WTC11 (cell line): ENCODE results near the gene IGFL4. TPM values are rescaled to one million over a fixed set of nuclear protein-coding genes. Genes with fewer than 3 reads are reported as not detected.

ENCODE experiments used
- ATAC-seq: fragments of 200-7000 bp; cut with Tn5 transposase; 2 replicates; pipeline ENCODE4 v1.10.0; 2021; ENCODE audit warnings: mild to moderate bottlenecking, moderate library complexity
- CTCF ChIA-PET: fragments of 300-600 bp; sonication (Branson Sonifier 250); formaldehyde crosslinking; loops from one replicate; lab custom pipeline; 2021; ENCODE audit warnings: antibody characterized with exemption; lab: Charles Lee
- POLR2A ChIA-PET: fragments of 350-600 bp; sonication (Branson Sonifier 250); formaldehyde crosslinking; loops from one replicate; lab custom pipeline; 2021; ENCODE audit warnings: antibody characterized with exemption; lab: Charles Lee
- DNase-seq: peaks from one replicate; pipeline ENCODE4 v3.0.0; 2021; ENCODE audit warnings: low spot score
- H3K27ac Mint-ChIP-seq: 2 replicates; pipeline ENCODE4 v1.8.0; 2021; ENCODE audit warnings: mixed read lengths
- H3K27me3 Mint-ChIP-seq: 2 replicates; pipeline ENCODE4 v1.8.0; 2021; ENCODE audit warnings: low read depth, mild to moderate bottlenecking, moderate library complexity, mixed read lengths
- H3K36me3 Mint-ChIP-seq: 2 replicates; pipeline ENCODE4 v1.8.0; 2021; ENCODE audit warnings: mixed read lengths
- H3K4me1 Mint-ChIP-seq: 2 replicates; pipeline ENCODE4 v1.8.0; 2022; ENCODE audit warnings: mixed read lengths
- H3K4me3 Mint-ChIP-seq: 2 replicates; pipeline ENCODE4 v1.8.0; 2021; ENCODE audit warnings: mild to moderate bottlenecking, moderate library complexity, mixed read lengths
- H3K9me3 Mint-ChIP-seq: 2 replicates; pipeline ENCODE4 v1.8.0; 2021; ENCODE audit warnings: mixed read lengths
- ATF1 ChIP-seq: sonication (generic); formaldehyde crosslinking; IDR thresholded peaks from 2 replicates; pipeline ENCODE4 v1.8.1; 2023; ENCODE audit warnings: mild to moderate bottlenecking, moderate library complexity, missing genetic modification reagents
- ATF2 ChIP-seq: sonication (generic); formaldehyde crosslinking; IDR thresholded peaks from 2 replicates; pipeline ENCODE4 v1.8.1; 2022; ENCODE audit warnings: low read depth, missing genetic modification reagents, borderline replicate concordance
- ATF3 ChIP-seq: sonication (generic); formaldehyde crosslinking; conservative IDR thresholded peaks from 2 replicates; pipeline ENCODE4 v1.8.1; 2022; ENCODE audit warnings: mild to moderate bottlenecking, missing genetic modification reagents
- ESRRA ChIP-seq: sonication (generic); formaldehyde crosslinking; IDR thresholded peaks from 2 replicates; pipeline ENCODE4 v1.8.1; 2022; ENCODE audit warnings: mild to moderate bottlenecking, missing genetic modification reagents, borderline replicate concordance
- FOXP1 ChIP-seq: sonication (generic); formaldehyde crosslinking; IDR thresholded peaks from 2 replicates; pipeline ENCODE4 v1.8.0; 2022; ENCODE audit warnings: missing genetic modification reagents, mild to moderate bottlenecking, moderate library complexity, borderline replicate concordance
- IRF1 ChIP-seq: sonication (generic); formaldehyde crosslinking; IDR thresholded peaks from 2 replicates; pipeline ENCODE4 v1.8.0; 2023; ENCODE audit warnings: missing genetic modification reagents
- RORB ChIP-seq: fragments of 250-450 bp; sonication (Bioruptor Pico); IDR thresholded peaks from 2 replicates; pipeline ENCODE4 v1.9.0; 2021; ENCODE audit warnings: mild to moderate bottlenecking
- TP53 ChIP-seq: sonication (generic); formaldehyde crosslinking; IDR thresholded peaks from 2 replicates; pipeline ENCODE4 v1.8.1; 2023; ENCODE audit warnings: mild to moderate bottlenecking, missing genetic modification reagents
- ZBTB21 ChIP-seq: sonication (generic); formaldehyde crosslinking; IDR thresholded peaks from 2 replicates; pipeline ENCODE4 v1.8.1; 2023; ENCODE audit warnings: mild to moderate bottlenecking, missing genetic modification reagents, borderline replicate concordance
- ZNF121 ChIP-seq: sonication (generic); formaldehyde crosslinking; IDR thresholded peaks from 2 replicates; pipeline ENCODE4 v1.8.0; 2023; ENCODE audit warnings: missing genetic modification reagents
- ZNF232 ChIP-seq: sonication (generic); formaldehyde crosslinking; IDR thresholded peaks from 2 replicates; pipeline ENCODE4 v1.8.0; 2022; ENCODE audit warnings: mild to moderate bottlenecking, missing genetic modification reagents
- ZNF396 ChIP-seq: fragments of 250-450 bp; sonication (Bioruptor Pico); IDR thresholded peaks from 2 replicates; pipeline ENCODE4 v1.8.0; 2021; ENCODE audit warnings: mild to moderate bottlenecking, moderate library complexity, borderline replicate concordance
- ZNF425 ChIP-seq: fragments of 250-450 bp; sonication (Bioruptor Pico); conservative IDR thresholded peaks from 2 replicates; pipeline ENCODE4 v1.9.0; 2021; ENCODE audit warnings: mild to moderate bottlenecking
- ZNF532 ChIP-seq: fragments of 250-450 bp; sonication (Bioruptor Pico); IDR thresholded peaks from 2 replicates; pipeline ENCODE4 v1.9.0; 2021; ENCODE audit warnings: mild to moderate bottlenecking, borderline replicate concordance
- total RNA-seq: library from RNA; stranded (reverse); gene quantifications from 3 replicates; pipeline ENCODE4 v1.2.3, GENCODE V29; 2021
- TF ChIP-seq, protein P1 (sequence below): sonication (generic); formaldehyde crosslinking; IDR thresholded peaks from 2 replicates; pipeline ENCODE4 v1.8.1; 2023; ENCODE audit warnings: mild to moderate bottlenecking, missing genetic modification reagents
- TF ChIP-seq, protein P2 (sequence below): fragments of 250-450 bp; sonication (Bioruptor Pico); IDR thresholded peaks from 2 replicates; pipeline ENCODE4 v2.1.2; 2022; ENCODE audit warnings: mild to moderate bottlenecking, moderate library complexity

The IGFL4 gene
- total RNA-seq, 1 experiment from 2014 or later, result 0.20 TPM

DNA sequence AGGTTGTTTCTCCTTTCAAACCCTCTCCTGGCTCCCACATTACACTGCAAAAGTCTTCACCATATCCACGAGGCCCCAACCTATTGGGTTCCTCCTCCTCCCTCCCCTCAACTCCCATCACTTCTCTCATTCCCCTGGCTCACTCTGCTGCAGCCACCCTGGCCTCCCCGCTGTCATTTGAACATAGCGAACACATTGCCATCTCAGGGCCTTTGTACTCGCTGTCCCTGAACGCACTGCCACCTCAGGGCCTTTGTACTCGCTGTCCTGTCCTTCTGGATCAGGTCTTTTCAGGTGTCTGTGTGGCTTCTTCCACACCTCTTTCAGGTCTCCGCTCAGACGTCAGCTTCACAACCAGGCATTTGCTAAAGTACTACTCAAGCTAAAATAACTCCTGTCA lies 43.9 kb downstream of the IGFL4 start:
- H3K9me3 Mint-ChIP-seq, result no peaks in the 10 kb centered on the region
- H3K27me3 Mint-ChIP-seq, result peaks cover 6% of the 10 kb centered on the region; the same call in 1 of the 2 replicates
- DNase-seq, result no peak
- peaks cover 6% of the 10 kb centered on the region; the same call in 1 of the 2 replicates for H3K36me3 Mint-ChIP-seq
- ATAC-seq, result no peak
- no peak overlapping the region for H3K27ac Mint-ChIP-seq
- CTCF ChIA-PET, result interaction anchor here (0.6 kb wide), 1 partner anchor 15 kb away, joined by 3 read pairs; no protein-coding TSS in a partner anchor
- H3K4me1 Mint-ChIP-seq, result peaks cover 22% of the 10 kb centered on the region
- no peak for TF ChIP-seq ZBTB21 (CRISPR knock-in tag)
- no peak for TF ChIP-seq ESRRA (CRISPR knock-in tag)
- no peak for TF ChIP-seq ATF2 (CRISPR knock-in tag)
- no peak for TF ChIP-seq ZNF532
- no peak for TF ChIP-seq ATF1 (CRISPR knock-in tag)
- no peak for TF ChIP-seq ZNF121
- TF ChIP-seq, protein P1, sequence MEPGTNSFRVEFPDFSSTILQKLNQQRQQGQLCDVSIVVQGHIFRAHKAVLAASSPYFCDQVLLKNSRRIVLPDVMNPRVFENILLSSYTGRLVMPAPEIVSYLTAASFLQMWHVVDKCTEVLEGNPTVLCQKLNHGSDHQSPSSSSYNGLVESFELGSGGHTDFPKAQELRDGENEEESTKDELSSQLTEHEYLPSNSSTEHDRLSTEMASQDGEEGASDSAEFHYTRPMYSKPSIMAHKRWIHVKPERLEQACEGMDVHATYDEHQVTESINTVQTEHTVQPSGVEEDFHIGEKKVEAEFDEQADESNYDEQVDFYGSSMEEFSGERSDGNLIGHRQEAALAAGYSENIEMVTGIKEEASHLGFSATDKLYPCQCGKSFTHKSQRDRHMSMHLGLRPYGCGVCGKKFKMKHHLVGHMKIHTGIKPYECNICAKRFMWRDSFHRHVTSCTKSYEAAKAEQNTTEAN (CRISPR knock-in tag), result no peak
- TF ChIP-seq ZNF396, result no peak
- no peak for TF ChIP-seq IRF1 (CRISPR knock-in tag)
- no peak for TF ChIP-seq ZNF232 (CRISPR knock-in tag)
- POLR2A ChIA-PET, result interaction anchor here (0.5 kb wide), 1 partner anchor 61 kb away, joined by 4 read pairs; no protein-coding TSS in a partner anchor
- H3K4me3 Mint-ChIP-seq, result no peak overlapping the region

DNA sequence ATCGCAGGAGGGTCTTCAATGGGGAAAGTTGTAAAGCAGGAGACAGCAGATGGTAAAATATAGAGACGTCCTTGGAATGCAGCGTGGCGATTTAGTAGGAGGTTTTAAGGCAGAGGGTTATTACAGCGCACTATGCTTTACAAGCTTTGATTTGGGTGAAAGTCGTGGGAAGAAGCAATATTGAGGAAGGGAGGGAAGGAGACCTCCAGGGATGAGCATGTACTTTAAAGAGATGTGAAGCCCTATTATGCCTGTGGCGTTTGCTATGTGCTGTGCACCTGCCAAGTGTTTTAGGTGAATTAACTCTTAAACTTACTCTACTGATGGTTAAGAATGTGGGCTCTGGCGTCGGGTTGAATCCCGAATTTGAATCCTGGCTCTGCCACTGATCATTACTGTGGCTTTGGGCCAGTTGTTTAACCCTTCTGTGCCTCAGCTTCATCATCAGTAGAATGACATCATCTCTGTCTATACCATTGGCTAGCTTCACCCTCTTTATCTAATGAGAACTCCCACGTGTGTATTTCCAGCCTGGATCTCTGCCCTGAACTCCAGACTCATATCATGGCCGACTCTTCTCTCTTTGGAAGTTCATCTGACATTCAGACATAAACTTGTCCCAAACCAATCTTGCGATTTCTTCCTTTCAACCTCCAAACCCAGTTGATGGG lies 45.0 kb downstream of the IGFL4 start:
- Mint-ChIP-seq H3K27ac (peak overlapping the region; percentile 34), H3K4me3 (no peak overlapping the region), H3K27me3 (peaks cover 6% of the 10 kb centered on the region; the same call in 1 of the 2 replicates), H3K36me3 (peaks cover 6% of the 10 kb centered on the region; the same call in 1 of the 2 replicates), H3K4me1 (peaks cover 20% of the 10 kb centered on the region), H3K9me3 (no peaks in the 10 kb centered on the region)
- ChIA-PET CTCF (interaction anchor here (1.0 to 2.3 kb wide), 13 partner anchors 14 to 197 kb away, joined by 3 to 19 read pairs (median 4); partner anchors contain the start of genes FOXA3, MYPOP, NOVA2 and SYMPK), POLR2A (interaction anchor here (0.6 to 1.1 kb wide), 3 partner anchors 9 to 33 kb away, joined by 3 to 6 read pairs (median 3); partner anchors contain the start of gene NOVA2)
- ATAC-seq (no peak), DNase-seq (no peak)
- TF ChIP-seq FOXP1 (no peak), RORB (CRISPR knock-in tag) (no peak), TP53 (CRISPR knock-in tag) (no peak), ATF3 (CRISPR knock-in tag) (no peak), ZNF425 (no peak)
- TF ChIP-seq, protein P2, sequence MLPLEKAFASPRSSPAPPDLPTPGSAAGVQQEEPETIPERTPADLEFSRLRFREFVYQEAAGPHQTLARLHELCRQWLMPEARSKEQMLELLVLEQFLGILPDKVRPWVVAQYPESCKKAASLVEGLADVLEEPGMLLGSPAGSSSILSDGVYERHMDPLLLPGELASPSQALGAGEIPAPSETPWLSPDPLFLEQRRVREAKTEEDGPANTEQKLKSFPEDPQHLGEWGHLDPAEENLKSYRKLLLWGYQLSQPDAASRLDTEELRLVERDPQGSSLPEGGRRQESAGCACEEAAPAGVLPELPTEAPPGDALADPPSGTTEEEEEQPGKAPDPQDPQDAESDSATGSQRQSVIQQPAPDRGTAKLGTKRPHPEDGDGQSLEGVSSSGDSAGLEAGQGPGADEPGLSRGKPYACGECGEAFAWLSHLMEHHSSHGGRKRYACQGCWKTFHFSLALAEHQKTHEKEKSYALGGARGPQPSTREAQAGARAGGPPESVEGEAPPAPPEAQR (CRISPR knock-in tag), result no peak
